HepG2 (cell line): ENCODE results near the gene SLC29A3. TPM values are rescaled to one million over a fixed set of nuclear protein-coding genes. Genes with fewer than 3 reads are reported as not detected.

Experiments
- BORCS8-MEF2B ChIP-seq: sonication (generic); formaldehyde crosslinking; IDR thresholded peaks from 2 replicates; pipeline ENCODE4 v1.8.0; 2022; ENCODE audit warnings: mild to moderate bottlenecking, missing genetic modification reagents
- HOXA7 ChIP-seq: sonication (generic); formaldehyde crosslinking; IDR thresholded peaks from 2 replicates; pipeline ENCODE4 v1.8.1; 2022; ENCODE audit warnings: mild to moderate bottlenecking, missing genetic modification reagents, moderate library complexity
- NCOA2 ChIP-seq: sonication (generic); formaldehyde crosslinking; IDR thresholded peaks from 2 replicates; pipeline ENCODE4 v1.8.0; 2022; ENCODE audit warnings: inconsistent platforms
- NCOA5 ChIP-seq: sonication (generic); formaldehyde crosslinking; IDR thresholded peaks from 2 replicates; pipeline ENCODE4 v1.4.0; 2020; ENCODE audit warnings: missing genetic modification reagents
- SPEN ChIP-seq: sonication (generic); formaldehyde crosslinking; IDR thresholded peaks from 2 replicates; pipeline ENCODE4 v1.5.1; 2020; ENCODE audit warnings: low read depth, mild to moderate bottlenecking, missing genetic modification reagents
- TGIF2 ChIP-seq: IDR thresholded peaks from 2 replicates; pipeline ENCODE4 v1.6.1; 2016; ENCODE audit warnings: control low read depth, missing compliant biosample characterization
- XRCC5 ChIP-seq: fragments of 200-400 bp; formaldehyde crosslinking; optimal IDR thresholded peaks from 2 replicates; pipeline ENCODE3; 2017; ENCODE audit warnings: mild to moderate bottlenecking, low read length
- ZMYM3 ChIP-seq: sonication (generic); formaldehyde crosslinking; IDR thresholded peaks from 2 replicates; pipeline ENCODE4 v1.5.1; 2020; ENCODE audit warnings: mild to moderate bottlenecking, missing genetic modification reagents
- ZNF326 ChIP-seq: sonication (generic); formaldehyde crosslinking; IDR thresholded peaks from 2 replicates; pipeline ENCODE4 v1.4.0; 2020; ENCODE audit warnings: missing genetic modification reagents, borderline replicate concordance
- ZNF761 ChIP-seq: sonication (generic); formaldehyde crosslinking; conservative IDR thresholded peaks from 2 replicates; pipeline ENCODE4 v1.4.0; 2020; ENCODE audit warnings: mild to moderate bottlenecking, missing genetic modification reagents
- polyA plus RNA-seq, 8 experiments: library from polyadenylated mRNA; depleted of rRNA in 3 of 8; stranded (reverse) in 7 of 8; unstranded in 1 of 8; fragments of >200 nt; fragmentation: Illumina TruSeq in 4 of 8; extraction: Trizol in 4 of 8; gene quantifications; 2 replicates each; pipeline versions ENCODE4 v1.2.1 to v1.2.3, GENCODE V29; 2011 to 2016; ENCODE audit warnings: low read depth in 4 of 8, missing spikeins in 1 of 8, mixed read lengths in 1 of 8; ENCODE audit not compliant: insufficient read depth in 1 of 8
- total RNA-seq, 5 experiments: library from RNA; depleted of rRNA; stranded (reverse); fragments of >200 nt; fragmentation: Illumina TruSeq; extraction: Trizol; gene quantifications; 2 replicates each; pipeline ENCODE4 v1.2.3, GENCODE V29; 2016; ENCODE audit warnings: low read depth in 1 of 5
- TF ChIP-seq, protein P1 (sequence below): IDR thresholded peaks from 2 replicates; pipeline ENCODE4 v1.6.1; 2016; ENCODE audit warnings: missing compliant biosample characterization, missing genetic modification reagents, borderline replicate concordance
- TF ChIP-seq, protein P2 (sequence below): sonication (generic); formaldehyde crosslinking; IDR thresholded peaks from 2 replicates; pipeline ENCODE4 v1.4.0; 2020; ENCODE audit warnings: missing genetic modification reagents
- TF ChIP-seq, protein P3 (sequence below): sonication (generic); formaldehyde crosslinking; IDR thresholded peaks from 2 replicates; pipeline ENCODE4 v1.4.0; 2020; ENCODE audit warnings: missing genetic modification reagents, borderline replicate concordance
- TF ChIP-seq, protein P4 (sequence below): sonication (generic); formaldehyde crosslinking; IDR thresholded peaks from 2 replicates; pipeline ENCODE4 v1.8.0; 2022; ENCODE audit warnings: missing genetic modification reagents, mild to moderate bottlenecking, moderate library complexity, borderline replicate concordance
- TF ChIP-seq, protein P5 (sequence below): IDR thresholded peaks from 2 replicates; pipeline ENCODE4 v1.6.1; 2016; ENCODE audit warnings: missing genetic modification reagents, missing compliant biosample characterization

SLC29A3 gene
- total and polyA plus RNA-seq, 2 of the 13 experiments (the other 11 are each of a cell fraction or from before 2014, with no cell fraction given) = 8.6 to 11.8 TPM

DNA sequence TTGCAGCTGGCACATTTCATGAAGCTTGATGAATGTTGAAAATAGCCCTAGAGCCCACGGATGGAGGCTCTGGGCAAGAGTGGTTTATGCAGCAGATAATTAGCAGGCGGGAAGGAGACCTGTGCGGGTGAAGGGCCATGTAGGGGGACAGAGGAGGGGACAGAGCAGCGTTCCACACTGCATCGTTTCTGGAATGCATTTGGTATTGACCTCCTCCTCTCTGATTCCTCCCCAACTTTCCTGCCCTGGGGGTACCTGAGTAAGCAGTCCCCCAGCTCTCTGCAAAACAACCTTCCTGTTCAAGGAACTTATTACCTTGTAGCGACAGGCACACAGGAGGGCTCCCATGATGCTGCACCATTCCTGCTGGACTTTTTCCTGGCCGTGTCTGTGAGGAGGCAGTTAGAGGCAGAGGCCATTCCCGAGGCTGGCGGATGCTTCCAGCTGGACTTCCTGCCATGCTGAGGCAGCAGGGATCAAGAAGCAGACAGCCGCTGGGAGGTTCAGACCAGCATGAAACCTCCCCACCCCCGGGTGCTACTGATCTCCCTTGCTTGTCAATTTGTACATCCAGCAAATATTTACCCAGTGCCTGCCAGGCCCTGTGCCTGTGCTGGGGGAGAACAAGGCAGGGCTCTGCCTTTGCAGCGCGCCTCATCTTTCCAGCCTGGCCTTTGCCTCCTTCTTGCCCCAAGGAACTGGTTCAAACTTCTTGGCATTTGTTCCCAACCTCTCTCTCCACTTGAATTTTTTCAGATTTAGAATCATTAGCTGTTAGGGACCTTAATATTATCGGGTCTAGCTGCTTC, 28.7 kb downstream of the SLC29A3 start (continued):
- TF ChIP-seq, protein P1, sequence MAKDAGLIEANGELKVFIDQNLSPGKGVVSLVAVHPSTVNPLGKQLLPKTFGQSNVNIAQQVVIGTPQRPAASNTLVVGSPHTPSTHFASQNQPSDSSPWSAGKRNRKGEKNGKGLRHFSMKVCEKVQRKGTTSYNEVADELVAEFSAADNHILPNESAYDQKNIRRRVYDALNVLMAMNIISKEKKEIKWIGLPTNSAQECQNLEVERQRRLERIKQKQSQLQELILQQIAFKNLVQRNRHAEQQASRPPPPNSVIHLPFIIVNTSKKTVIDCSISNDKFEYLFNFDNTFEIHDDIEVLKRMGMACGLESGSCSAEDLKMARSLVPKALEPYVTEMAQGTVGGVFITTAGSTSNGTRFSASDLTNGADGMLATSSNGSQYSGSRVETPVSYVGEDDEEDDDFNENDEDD (CRISPR knock-in tag) = peak; percentile 62; the same call in 1 of the 2 replicates
- TF ChIP-seq ZMYM3 (CRISPR knock-in tag) (peak; percentile 92), BORCS8-MEF2B (CRISPR knock-in tag) (no peak), ZNF326 (CRISPR knock-in tag) (no peak), ZNF761 (0 out of 2 replicates have a peak, but pooled peaks have one; percentile 50), NCOA5 (no peak), XRCC5 (peak; percentile 77), HOXA7 (CRISPR knock-in tag) (no peak), SPEN (peak; percentile 47; the same call in 1 of the 2 replicates), TGIF2 (CRISPR knock-in tag) (0 out of 2 replicates have a peak, but pooled peaks have one; percentile 15), NCOA2 (peak; percentile 81)
- TF ChIP-seq, protein P2, sequence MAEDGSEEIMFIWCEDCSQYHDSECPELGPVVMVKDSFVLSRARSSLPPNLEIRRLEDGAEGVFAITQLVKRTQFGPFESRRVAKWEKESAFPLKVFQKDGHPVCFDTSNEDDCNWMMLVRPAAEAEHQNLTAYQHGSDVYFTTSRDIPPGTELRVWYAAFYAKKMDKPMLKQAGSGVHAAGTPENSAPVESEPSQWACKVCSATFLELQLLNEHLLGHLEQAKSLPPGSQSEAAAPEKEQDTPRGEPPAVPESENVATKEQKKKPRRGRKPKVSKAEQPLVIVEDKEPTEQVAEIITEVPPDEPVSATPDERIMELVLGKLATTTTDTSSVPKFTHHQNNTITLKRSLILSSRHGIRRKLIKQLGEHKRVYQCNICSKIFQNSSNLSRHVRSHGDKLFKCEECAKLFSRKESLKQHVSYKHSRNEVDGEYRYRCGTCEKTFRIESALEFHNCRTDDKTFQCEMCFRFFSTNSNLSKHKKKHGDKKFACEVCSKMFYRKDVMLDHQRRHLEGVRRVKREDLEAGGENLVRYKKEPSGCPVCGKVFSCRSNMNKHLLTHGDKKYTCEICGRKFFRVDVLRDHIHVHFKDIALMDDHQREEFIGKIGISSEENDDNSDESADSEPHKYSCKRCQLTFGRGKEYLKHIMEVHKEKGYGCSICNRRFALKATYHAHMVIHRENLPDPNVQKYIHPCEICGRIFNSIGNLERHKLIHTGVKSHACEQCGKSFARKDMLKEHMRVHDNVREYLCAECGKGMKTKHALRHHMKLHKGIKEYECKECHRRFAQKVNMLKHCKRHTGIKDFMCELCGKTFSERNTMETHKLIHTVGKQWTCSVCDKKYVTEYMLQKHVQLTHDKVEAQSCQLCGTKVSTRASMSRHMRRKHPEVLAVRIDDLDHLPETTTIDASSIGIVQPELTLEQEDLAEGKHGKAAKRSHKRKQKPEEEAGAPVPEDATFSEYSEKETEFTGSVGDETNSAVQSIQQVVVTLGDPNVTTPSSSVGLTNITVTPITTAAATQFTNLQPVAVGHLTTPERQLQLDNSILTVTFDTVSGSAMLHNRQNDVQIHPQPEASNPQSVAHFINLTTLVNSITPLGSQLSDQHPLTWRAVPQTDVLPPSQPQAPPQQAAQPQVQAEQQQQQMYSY (CRISPR knock-in tag) = 0 out of 2 replicates have a peak, but pooled peaks have one; percentile 27
- TF ChIP-seq, protein P3, sequence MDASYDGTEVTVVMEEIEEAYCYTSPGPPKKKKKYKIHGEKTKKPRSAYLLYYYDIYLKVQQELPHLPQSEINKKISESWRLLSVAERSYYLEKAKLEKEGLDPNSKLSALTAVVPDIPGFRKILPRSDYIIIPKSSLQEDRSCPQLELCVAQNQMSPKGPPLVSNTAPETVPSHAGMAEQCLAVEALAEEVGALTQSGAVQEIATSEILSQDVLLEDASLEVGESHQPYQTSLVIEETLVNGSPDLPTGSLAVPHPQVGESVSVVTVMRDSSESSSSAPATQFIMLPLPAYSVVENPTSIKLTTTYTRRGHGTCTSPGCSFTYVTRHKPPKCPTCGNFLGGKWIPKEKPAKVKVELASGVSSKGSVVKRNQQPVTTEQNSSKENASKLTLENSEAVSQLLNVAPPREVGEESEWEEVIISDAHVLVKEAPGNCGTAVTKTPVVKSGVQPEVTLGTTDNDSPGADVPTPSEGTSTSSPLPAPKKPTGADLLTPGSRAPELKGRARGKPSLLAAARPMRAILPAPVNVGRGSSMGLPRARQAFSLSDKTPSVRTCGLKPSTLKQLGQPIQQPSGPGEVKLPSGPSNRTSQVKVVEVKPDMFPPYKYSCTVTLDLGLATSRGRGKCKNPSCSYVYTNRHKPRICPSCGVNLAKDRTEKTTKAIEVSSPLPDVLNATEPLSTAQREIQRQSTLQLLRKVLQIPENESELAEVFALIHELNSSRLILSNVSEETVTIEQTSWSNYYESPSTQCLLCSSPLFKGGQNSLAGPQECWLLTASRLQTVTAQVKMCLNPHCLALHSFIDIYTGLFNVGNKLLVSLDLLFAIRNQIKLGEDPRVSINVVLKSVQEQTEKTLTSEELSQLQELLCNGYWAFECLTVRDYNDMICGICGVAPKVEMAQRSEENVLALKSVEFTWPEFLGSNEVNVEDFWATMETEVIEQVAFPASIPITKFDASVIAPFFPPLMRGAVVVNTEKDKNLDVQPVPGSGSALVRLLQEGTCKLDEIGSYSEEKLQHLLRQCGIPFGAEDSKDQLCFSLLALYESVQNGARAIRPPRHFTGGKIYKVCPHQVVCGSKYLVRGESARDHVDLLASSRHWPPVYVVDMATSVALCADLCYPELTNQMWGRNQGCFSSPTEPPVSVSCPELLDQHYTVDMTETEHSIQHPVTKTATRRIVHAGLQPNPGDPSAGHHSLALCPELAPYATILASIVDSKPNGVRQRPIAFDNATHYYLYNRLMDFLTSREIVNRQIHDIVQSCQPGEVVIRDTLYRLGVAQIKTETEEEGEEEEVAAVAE = 0 out of 2 replicates have a peak, but pooled peaks have one; percentile 15
- TF ChIP-seq, protein P4, sequence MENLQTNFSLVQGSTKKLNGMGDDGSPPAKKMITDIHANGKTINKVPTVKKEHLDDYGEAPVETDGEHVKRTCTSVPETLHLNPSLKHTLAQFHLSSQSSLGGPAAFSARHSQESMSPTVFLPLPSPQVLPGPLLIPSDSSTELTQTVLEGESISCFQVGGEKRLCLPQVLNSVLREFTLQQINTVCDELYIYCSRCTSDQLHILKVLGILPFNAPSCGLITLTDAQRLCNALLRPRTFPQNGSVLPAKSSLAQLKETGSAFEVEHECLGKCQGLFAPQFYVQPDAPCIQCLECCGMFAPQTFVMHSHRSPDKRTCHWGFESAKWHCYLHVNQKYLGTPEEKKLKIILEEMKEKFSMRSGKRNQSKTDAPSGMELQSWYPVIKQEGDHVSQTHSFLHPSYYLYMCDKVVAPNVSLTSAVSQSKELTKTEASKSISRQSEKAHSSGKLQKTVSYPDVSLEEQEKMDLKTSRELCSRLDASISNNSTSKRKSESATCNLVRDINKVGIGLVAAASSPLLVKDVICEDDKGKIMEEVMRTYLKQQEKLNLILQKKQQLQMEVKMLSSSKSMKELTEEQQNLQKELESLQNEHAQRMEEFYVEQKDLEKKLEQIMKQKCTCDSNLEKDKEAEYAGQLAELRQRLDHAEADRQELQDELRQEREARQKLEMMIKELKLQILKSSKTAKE (CRISPR knock-in tag) = peak; percentile 79
- TF ChIP-seq, protein P5, sequence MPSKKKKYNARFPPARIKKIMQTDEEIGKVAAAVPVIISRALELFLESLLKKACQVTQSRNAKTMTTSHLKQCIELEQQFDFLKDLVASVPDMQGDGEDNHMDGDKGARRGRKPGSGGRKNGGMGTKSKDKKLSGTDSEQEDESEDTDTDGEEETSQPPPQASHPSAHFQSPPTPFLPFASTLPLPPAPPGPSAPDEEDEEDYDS (CRISPR knock-in tag) = peak; percentile 49
